Testis (tissue), 5 donors: Measurements from ENCODE around the gene C16orf46. TPM values are rescaled to one million over a fixed set of nuclear protein-coding genes. Genes with fewer than 3 reads are reported as not detected.

Experiments used
- DNase-seq: peaks from one replicate; pipeline ENCODE4 v3.0.0-alpha.2; 2019
- H3K27ac ChIP-seq, 2 donors: fragments of 200-600 bp; sonication (generic); one replicate each; pipeline ENCODE4 v1.5.1; 2019
- H3K27me3 ChIP-seq: fragments of 200-600 bp; sonication (generic); one replicate; pipeline ENCODE4 v1.5.1; 2019
- H3K36me3 ChIP-seq: fragments of 200-600 bp; sonication (generic); one replicate; pipeline ENCODE4 v1.5.1; 2017; ENCODE audit warnings: low read depth; ENCODE audit errors: missing control alignments
- H3K4me1 ChIP-seq: fragments of 200-600 bp; sonication (generic); one replicate; pipeline ENCODE4 v1.5.1; 2019
- H3K4me3 ChIP-seq, 2 donors: fragments of 200-600 bp; sonication (generic); one replicate each; pipeline ENCODE4 v1.5.1; 2017 to 2019
- H3K9me3 ChIP-seq: fragments of 200-600 bp; sonication (generic); one replicate; pipeline ENCODE4 v1.5.1; 2017
- POLR2A ChIP-seq: fragments of 450-650 bp; IDR thresholded peaks from one replicate; pipeline ENCODE4 v1.6.1; 2017; ENCODE audit warnings: antibody characterized with exemption, mild to moderate bottlenecking, moderate library complexity
- WGBS, 2 donors: methylation state at CpG; one replicate each; pipeline ENCODE4 v1.1.5; 2018; 5-methylcytosine and 5-hydroxymethylcytosine counted together
- intact Hi-C: fragments of 100-400 bp; cut with DNase I; formaldehyde crosslinking; loops from one replicate; pipeline ENCODE4 v1.15.1; 2023; ENCODE audit warnings: low total_unique reads
- long read RNA-seq, 2 donors: transcript quantifications; one replicate each; lab custom pipeline, GENCODE V29; 2026
- polyA plus RNA-seq: library from polyadenylated mRNA; stranded (reverse); fragments of 350-450 nt; fragmentation: Illumina TruSeq; extraction: RNeasy Lipid Tissue Mini Kit (QIAGEN cat#74804); gene quantifications from one replicate; pipeline ENCODE4 v1.2.3, GENCODE V29; 2014; ENCODE audit warnings: low read depth, low replicate concordance; ENCODE audit not compliant: insufficient read depth
- total RNA-seq, 2 donors: library from RNA; depleted of rRNA; stranded (reverse); fragments of >200 nt; gene quantifications; one replicate each; pipeline ENCODE4 v1.2.3, GENCODE V29; 2016
- TF ChIP-seq, protein P1 (sequence below), 3 experiments: fragments of 450-650 bp in 2 of 3; fragments of 200-600 bp in 1 of 3; sonication (generic) in 1 of 3; IDR thresholded peaks; one replicate each; pipeline ENCODE4 v1.5.1; 2016 to 2019; ENCODE audit warnings: antibody characterized with exemption in 3 of 3, mild to moderate bottlenecking in 2 of 3, moderate library complexity in 1 of 3

Gene C16orf46, protein sequence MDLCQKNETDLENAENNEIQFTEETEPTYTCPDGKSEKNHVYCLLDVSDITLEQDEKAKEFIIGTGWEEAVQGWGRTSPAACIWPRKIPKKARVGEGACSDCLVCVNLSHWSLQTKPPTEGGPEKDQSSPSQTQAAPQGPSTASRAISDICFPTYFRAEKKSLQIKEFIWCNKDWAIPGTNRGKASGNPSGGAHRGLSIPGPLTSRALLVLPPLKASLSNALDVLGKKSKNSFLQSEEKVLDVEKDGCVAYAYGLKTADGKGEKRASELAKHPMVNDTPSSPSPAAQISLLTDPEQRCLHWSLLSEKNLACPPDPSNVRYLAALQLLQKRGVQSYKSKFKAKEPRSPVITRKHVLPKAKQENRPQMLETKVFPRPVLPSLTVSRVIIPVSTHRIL
- total RNA-seq (10 to 100 TPM; 10.2 to 15.2 TPM), polyA plus RNA-seq (7.7 TPM)
- long read RNA-seq, donor 1, partial matches to known transcripts: 0 of 1 reads
- long read RNA-seq, donor 1, other reads (novel, unspliced or antisense): 0 of 1 reads
- long read RNA-seq, donor 2, partial matches to known transcripts: 0 of 1 reads
- long read RNA-seq, donor 2, other reads (novel, unspliced or antisense): 0 of 1 reads

DNA sequence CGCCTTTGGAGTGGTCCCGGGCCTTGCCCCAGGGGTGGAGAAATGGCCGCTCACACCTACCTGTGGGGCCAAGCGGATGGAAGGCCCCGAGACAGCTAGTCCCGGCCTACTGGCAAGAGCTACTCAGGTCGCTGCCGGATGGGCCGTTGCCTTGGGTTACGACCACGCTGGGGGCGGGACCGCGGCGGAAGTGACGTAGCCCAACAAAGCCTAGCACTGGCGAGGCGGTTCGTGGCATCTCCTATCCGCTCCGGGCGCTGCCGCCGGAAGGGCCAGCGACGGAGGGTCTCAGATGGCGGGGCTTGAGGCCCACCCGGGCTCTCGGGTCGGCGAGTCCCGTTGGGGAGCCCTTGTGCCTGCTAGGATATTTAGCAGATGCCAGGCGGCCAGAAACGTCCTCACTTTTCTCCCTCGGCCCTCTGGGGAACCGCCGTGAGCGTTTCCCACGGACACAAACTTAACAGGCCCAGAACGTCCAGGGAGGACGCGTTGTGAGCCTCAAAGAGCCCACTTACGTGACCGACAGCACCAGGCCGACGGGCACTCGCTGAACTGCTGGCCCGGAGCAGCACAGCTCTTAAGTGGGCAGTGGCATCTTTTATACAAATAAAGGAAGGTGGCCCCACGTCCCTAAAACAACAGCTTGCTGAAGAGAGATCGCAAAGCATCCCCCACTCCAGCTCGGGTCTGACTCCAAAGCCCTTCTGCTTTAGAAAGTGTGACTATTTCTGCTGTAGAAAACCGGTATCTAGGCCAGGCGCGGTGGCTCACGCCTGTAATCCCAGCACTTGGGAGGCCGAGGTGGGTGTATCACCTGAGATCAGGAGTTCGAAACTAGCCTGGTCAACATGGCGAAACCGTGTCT lies at the start of gene C16orf46:
C16orf46 (minus strand) TSS at position 163 of the 865 bp plus-strand sequence. CDS start 13,283 bp downstream, outside the sequence.
- WGBS, 2 donors: 9 to 11% methylated on average over 30 to 53 of the region's 59 CpGs
- H3K9me3 ChIP-seq: no peaks in the 10 kb centered on the region
- intact Hi-C loops: no loop called here

DNA sequence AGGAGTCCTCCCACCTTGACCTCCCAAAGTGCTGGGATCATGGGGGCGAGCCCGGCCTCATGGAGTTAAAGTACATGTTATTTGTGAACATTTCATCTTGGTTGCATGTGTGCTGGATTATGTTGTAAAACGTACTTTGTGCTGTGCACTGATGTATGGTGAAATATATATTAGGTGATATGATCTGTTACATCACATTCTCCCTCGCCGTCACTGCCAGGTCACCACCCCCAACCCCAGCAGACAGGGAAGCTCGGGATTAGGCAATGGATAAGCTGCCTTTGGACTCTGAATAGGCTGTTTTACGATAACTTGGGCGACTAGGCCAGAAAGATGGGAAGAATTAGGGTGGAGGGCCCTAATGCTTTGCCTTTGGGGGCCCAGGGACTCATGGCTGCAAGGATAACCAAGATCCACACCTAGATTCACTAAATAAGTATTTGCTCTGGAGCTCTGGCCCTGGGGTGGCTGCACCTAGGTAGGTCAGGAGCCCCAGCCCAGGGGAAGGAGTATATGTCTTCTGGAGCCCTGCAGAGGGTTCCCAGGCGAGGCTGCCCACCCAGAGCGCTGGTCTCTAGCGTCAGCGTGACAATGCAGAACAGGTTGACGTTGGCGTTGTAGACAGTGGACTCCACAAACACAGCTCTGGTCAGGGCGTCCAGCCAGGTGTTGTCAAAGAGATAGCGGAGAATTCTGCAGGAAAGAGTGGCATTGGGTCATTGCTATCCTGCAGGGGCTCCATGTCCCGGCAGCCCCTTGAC lies 46.2 kb upstream of the C16orf46 start:
- WGBS, 2 donors: 89 to 93% methylated on average over 17 of the region's 17 CpGs
- Histone ChIP-seq H3K4me1 (no peaks in the 10 kb centered on the region), H3K9me3 (no peaks in the 10 kb centered on the region), H3K27ac (no peak overlapping the region), H3K36me3 (no peaks in the 10 kb centered on the region), H3K4me3 (no peak overlapping the region), H3K27me3 (no peaks in the 10 kb centered on the region)
- no peak for DNase-seq
- intact Hi-C loops: no loop called here
- no peak for TF ChIP-seq POLR2A

More for the DNA sequence above, at the start of gene C16orf46:
- TF ChIP-seq, protein P1, sequence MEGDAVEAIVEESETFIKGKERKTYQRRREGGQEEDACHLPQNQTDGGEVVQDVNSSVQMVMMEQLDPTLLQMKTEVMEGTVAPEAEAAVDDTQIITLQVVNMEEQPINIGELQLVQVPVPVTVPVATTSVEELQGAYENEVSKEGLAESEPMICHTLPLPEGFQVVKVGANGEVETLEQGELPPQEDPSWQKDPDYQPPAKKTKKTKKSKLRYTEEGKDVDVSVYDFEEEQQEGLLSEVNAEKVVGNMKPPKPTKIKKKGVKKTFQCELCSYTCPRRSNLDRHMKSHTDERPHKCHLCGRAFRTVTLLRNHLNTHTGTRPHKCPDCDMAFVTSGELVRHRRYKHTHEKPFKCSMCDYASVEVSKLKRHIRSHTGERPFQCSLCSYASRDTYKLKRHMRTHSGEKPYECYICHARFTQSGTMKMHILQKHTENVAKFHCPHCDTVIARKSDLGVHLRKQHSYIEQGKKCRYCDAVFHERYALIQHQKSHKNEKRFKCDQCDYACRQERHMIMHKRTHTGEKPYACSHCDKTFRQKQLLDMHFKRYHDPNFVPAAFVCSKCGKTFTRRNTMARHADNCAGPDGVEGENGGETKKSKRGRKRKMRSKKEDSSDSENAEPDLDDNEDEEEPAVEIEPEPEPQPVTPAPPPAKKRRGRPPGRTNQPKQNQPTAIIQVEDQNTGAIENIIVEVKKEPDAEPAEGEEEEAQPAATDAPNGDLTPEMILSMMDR (IDR thresholded peaks at IDR 0.05): no peak
- TF ChIP-seq POLR2A: peak; percentile 57
- peak within 1 kb of the TSS; percentile 78 to 85 for H3K4me3 ChIP-seq
- H3K27ac ChIP-seq: peak within 1 kb of the TSS; percentile 87 to 97
- no peaks in the 10 kb centered on the region for H3K27me3 ChIP-seq
- peaks cover 4% of the 10 kb centered on the region for H3K4me1 ChIP-seq
- peak; percentile 99 for DNase-seq
- H3K36me3 ChIP-seq: no peaks in the 10 kb centered on the region

DNA sequence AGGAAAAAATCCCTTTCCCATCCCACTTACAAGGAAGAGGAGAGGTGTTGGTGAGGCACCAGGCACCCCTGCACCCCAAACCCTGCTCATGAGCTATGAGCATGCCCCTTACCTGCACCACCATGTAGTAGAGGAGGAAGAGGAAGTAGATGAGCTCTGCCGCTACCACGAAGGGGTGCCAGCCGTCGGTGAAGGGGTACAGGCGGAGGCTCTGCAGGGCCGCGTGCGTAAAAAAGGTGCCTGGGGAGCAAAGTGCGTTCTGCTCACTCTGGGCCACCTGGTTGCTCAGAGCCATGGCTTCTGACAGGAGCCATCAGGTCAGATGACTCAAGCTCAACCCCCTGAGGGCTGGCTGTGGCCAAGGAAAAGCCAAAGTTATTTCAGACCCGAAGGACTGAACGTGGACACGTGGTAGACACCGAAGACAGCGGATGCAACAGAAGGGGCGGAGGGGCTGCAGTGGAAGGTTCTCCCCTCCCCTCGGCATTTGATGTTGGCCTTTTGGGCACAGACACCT lies 44.5 kb upstream of the C16orf46 start:
- DNase-seq: no peak
- H3K27ac ChIP-seq: no peak overlapping the region
- H3K9me3 ChIP-seq: no peaks in the 10 kb centered on the region
- intact Hi-C loops: no loop called here
- H3K27me3 ChIP-seq: no peaks in the 10 kb centered on the region
- no peak overlapping the region for H3K4me3 ChIP-seq
- TF ChIP-seq, protein P1 (IDR thresholded peaks at IDR 0.05): no peak
- no peak for TF ChIP-seq POLR2A
- H3K4me1 ChIP-seq: no peaks in the 10 kb centered on the region
- 91 to 93% methylated on average over 14 to 16 of the region's 16 CpGs for WGBS, 2 donors
- H3K36me3 ChIP-seq: no peaks in the 10 kb centered on the region

DNA sequence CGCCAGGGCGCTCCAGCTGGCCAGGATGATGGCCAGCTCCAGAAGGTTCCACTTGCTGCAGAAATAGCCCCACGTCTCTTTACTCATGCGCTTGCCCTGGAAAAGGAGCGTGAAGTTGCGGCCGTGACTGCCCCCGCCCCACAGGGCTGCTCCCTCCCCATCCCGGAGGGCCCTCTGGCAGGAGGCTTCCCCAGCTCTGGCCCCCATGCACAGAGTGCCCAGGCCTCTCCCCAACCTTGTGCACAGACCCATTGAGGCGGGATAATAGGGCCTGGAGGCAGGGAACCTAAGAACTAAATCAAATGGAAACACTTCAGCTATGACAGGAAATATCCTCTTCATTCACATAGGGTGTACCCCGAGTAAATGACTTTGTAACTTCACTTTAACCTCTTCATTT lies 40.4 kb upstream of the C16orf46 start:
- 75 to 77% methylated on average over 3 to 11 of the region's 11 CpGs for WGBS, 2 donors
- no peak overlapping the region for H3K27ac ChIP-seq
- no peaks in the 10 kb centered on the region for H3K4me1 ChIP-seq
- intact Hi-C loops: no loop called here
- H3K4me3 ChIP-seq: no peak overlapping the region
- no peak for DNase-seq
- H3K9me3 ChIP-seq: no peaks in the 10 kb centered on the region
- no peak for TF ChIP-seq POLR2A
- TF ChIP-seq, protein P1 (IDR thresholded peaks at IDR 0.05): no peak
- no peaks in the 10 kb centered on the region for H3K27me3 ChIP-seq
- no peaks in the 10 kb centered on the region for H3K36me3 ChIP-seq
